GM19452 (cell line): ENCODE measurements around the gene UGT1A5.

Experiments
- ATAC-seq: cut with Tn5 transposase; IDR thresholded peaks from one replicate; pipeline ENCODE4 v1.9.1; 2021; ENCODE audit not compliant: unreplicated experiment

The UGT1A5 gene

DNA sequence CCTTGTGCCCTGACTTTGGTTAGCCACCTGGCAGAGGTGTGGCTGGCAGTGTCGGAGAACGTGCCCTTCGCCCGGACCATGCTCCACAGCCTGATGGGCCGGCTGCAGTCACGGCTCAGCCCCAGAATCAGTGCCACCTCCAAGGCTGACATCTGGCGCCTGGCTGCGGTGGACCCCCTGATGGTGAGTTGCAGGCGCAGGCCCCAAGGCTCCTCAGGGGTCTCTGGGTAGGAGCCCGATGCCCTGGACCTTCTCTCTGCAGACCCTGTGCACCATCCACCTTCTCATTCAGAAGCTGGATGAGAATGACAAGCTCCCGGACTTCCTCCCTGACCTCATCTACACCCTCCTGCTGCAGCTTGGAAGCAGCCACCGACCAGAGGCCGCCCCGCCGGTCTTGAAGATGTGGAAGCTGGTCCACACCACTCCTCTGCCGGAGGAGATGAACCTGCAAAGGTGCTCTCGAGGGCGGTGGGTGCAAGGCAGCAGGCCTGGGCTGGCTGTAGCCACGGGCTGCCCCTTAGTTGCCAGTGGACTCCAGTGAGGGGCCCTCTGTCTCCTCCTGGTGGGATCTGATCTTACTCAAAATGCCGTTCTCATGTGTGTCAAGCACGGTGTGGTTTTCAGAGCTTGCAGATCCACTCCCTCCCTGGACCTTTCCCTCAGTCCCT, 109.5 kb downstream of the UGT1A5 start:
- no peak for ATAC-seq
